SK-N-MC (cell line): Measurements from ENCODE around the gene TTLL12.

Experiments
- EZH2 ChIP-seq: fragments of 200-600 bp; sonication (generic); IDR thresholded peaks from one replicate; pipeline ENCODE4 v1.6.1; 2017; ENCODE audit warnings: antibody characterized with exemption
- FOXP2 ChIP-seq: optimal IDR thresholded peaks from 2 replicates; pipeline ENCODE3; 2011; ENCODE audit warnings: mild to moderate bottlenecking, moderate library complexity; ENCODE audit not compliant: insufficient read depth; ENCODE audit errors: extremely low read length, control extremely low read depth
- POLR2AphosphoS5 ChIP-seq: IDR thresholded peaks from 2 replicates; pipeline ENCODE4 v1.6.1; 2012; ENCODE audit warnings: mild to moderate bottlenecking, low read depth, low read length, borderline replicate concordance

GRCh38 chr22:43179146-43179910, 7.6 kb downstream of the TTLL12 start:
- TF ChIP-seq POLR2AphosphoS5 = no peak
- TF ChIP-seq EZH2 = no peak
- TF ChIP-seq FOXP2 = no peak
